Naive thymus-derived CD4-positive, alpha-beta T cell (primary cell): ENCODE data around the gene GGCT. TPM values are rescaled to one million over a fixed set of nuclear protein-coding genes. Genes with fewer than 3 reads are reported as not detected.

Source experiments
- ATAC-seq: fragments of 150-1000 bp; cut with Tn5 transposase; 2 replicates; pipeline ENCODE4 v1.10.0; 2021; ENCODE audit warnings: mild to moderate bottlenecking, moderate library complexity
- CTCF ChIA-PET: fragments of 350-600 bp; sonication (Branson Sonifier 250); formaldehyde crosslinking; loops from one replicate; lab custom pipeline; 2021; ENCODE audit warnings: antibody characterized with exemption; lab: Charles Lee
- POLR2A ChIA-PET: fragments of 350-600 bp; sonication (Branson Sonifier 250); formaldehyde crosslinking; loops from one replicate; lab custom pipeline; 2021; ENCODE audit warnings: antibody characterized with exemption, inconsistent platforms; lab: Charles Lee
- DNase-seq, 9 donors: peaks; one replicate each; pipeline versions ENCODE4 v3.0.0 to v3.0.0-alpha.2; 2020 to 2022; ENCODE audit warnings: mixed read lengths in 1 of 9
- H3K27ac ChIP-seq: one replicate; pipeline ENCODE4 v1.7.0; 2013; ENCODE audit warnings: mild to moderate bottlenecking, low read depth, low read length, moderate library complexity
- H3K27me3 ChIP-seq, 2 donors: one replicate each; pipeline ENCODE4 v1.7.0; 2013; ENCODE audit warnings: low read length in 2 of 2, mild to moderate bottlenecking in 2 of 2, moderate library complexity in 2 of 2; ENCODE audit not compliant: control insufficient read depth in 2 of 2, insufficient read depth in 2 of 2
- H3K36me3 ChIP-seq, 3 experiments: 1 replicate in 2 of 3; 2 replicates in 1 of 3; pipeline ENCODE4 v1.7.0; 2013; ENCODE audit warnings: low read length in 3 of 3, mild to moderate bottlenecking in 3 of 3, moderate library complexity in 1 of 3; ENCODE audit not compliant: insufficient read depth in 3 of 3, control insufficient read depth in 2 of 3
- H3K4me1 ChIP-seq, 2 donors: one replicate each; pipeline ENCODE4 v1.7.0; 2013; ENCODE audit warnings: low read length in 2 of 2, mild to moderate bottlenecking in 2 of 2, moderate library complexity in 1 of 2; ENCODE audit not compliant: control insufficient read depth in 2 of 2, insufficient read depth in 2 of 2
- H3K4me3 ChIP-seq: 2 replicates; pipeline ENCODE4 v1.7.0; 2013; ENCODE audit warnings: mild to moderate bottlenecking, low read length
- H3K9me3 ChIP-seq, 3 experiments: 1 replicate in 2 of 3; 2 replicates in 1 of 3; pipeline ENCODE4 v1.7.0; 2013; ENCODE audit warnings: low read length in 3 of 3; ENCODE audit not compliant: control insufficient read depth in 2 of 3
- H3K27ac Mint-ChIP-seq, 9 donors: one replicate each; pipeline ENCODE4 v1.8.0; 2020 to 2022; ENCODE audit warnings: mixed read lengths in 9 of 9, mild to moderate bottlenecking in 8 of 9, moderate library complexity in 5 of 9, inconsistent platforms in 2 of 9
- H3K27me3 Mint-ChIP-seq, 5 donors: one replicate each; pipeline ENCODE4 v1.8.0; 2021 to 2022; ENCODE audit warnings: mixed read lengths in 5 of 5, mild to moderate bottlenecking in 1 of 5
- H3K36me3 Mint-ChIP-seq, 5 donors: one replicate each; pipeline ENCODE4 v1.8.0; 2020 to 2022; ENCODE audit warnings: mixed read lengths in 5 of 5, mild to moderate bottlenecking in 3 of 5, inconsistent platforms in 1 of 5
- H3K4me1 Mint-ChIP-seq, 7 donors: one replicate each; pipeline ENCODE4 v1.8.0; 2020 to 2022; ENCODE audit warnings: mixed read lengths in 7 of 7, mild to moderate bottlenecking in 3 of 7, inconsistent platforms in 1 of 7
- H3K4me3 Mint-ChIP-seq, 10 donors: one replicate each; pipeline ENCODE4 v1.8.0; 2020 to 2022; ENCODE audit warnings: mild to moderate bottlenecking in 10 of 10, mixed read lengths in 10 of 10, moderate library complexity in 6 of 10, inconsistent platforms in 2 of 10
- H3K9me3 Mint-ChIP-seq, 11 donors: one replicate each; pipeline ENCODE4 v1.8.0; 2020 to 2022; ENCODE audit warnings: mixed read lengths in 11 of 11, mild to moderate bottlenecking in 4 of 11, inconsistent platforms in 1 of 11, moderate library complexity in 1 of 11
- intact Hi-C, 2 donors: fragments of 100-400 bp; cut with micrococcal nuclease; formaldehyde crosslinking; loops; one replicate each; pipeline ENCODE4 v1.15.1; 2023
- polyA plus RNA-seq, 2 donors: library from polyadenylated mRNA; unstranded; fragments of 300-500 nt; fragmentation: Illumina TruSeq; gene quantifications; one replicate each; pipeline ENCODE4 v1.2.3, GENCODE V29; 2021
- total RNA-seq, 6 experiments: library from RNA in 5 of 6; stranded (reverse) in 5 of 6; gene quantifications; 1 replicate in 5 of 6; 2 replicates in 1 of 6; pipeline ENCODE4 v1.2.3 and lab custom pipeline; 2021 to 2026

GGCT gene
- total and polyA plus RNA-seq, 7 experiments from 2014 or later: 9.5 to 39.2 (median 11.4) TPM

- Mint-ChIP-seq H3K27ac (peak overlapping the region; percentile 87 to 99 (median 91)), H3K27me3 (no peaks in the 10 kb centered on the region), H3K4me3 (peak overlapping the region; percentile 90 to 96 (median 95)), H3K9me3 (peaks cover 0 to 5% (median 0%) of the 10 kb centered on the region in 11 donors), H3K36me3 (peaks cover 0 to 17% (median 5%) of the 10 kb centered on the region in 5 donors), H3K4me1 (peaks cover 19 to 45% (median 43%) of the 10 kb centered on the region in 7 donors)
- Histone ChIP-seq H3K36me3 (peaks cover 0 to 6% (median 0%) of the 10 kb centered on the region in 3 experiments), H3K4me3 (peak overlapping the region; percentile 91), H3K9me3 (no peaks in the 10 kb centered on the region), H3K4me1 (peaks cover 12% of the 10 kb centered on the region in 2 donors), H3K27me3 (no peaks in the 10 kb centered on the region), H3K27ac (peak overlapping the region; percentile 72)
- intact Hi-C loops: loop anchor here (1.0 to 10.0 kb wide), 6 partner anchors 26 to 479 kb away; partner anchors contain the start of genes MTURN (in 2 of the 2), FKBP14 (in 1 of the 2), MINDY4 (in 1 of the 2) and ZNRF2 (in 1 of the 2)
- CTCF ChIA-PET: no interaction called here
- POLR2A ChIA-PET: interaction anchor here (0.7 kb wide), 2 partner anchors 31 to 89 kb away, joined by 3 read pairs; no protein-coding TSS in a partner anchor
- DNase-seq (no peak), ATAC-seq (peak; percentile 6)
Observed at GRCh38 chr7:30505174-30505697, 607 bp upstream of the GGCT start.

- peak overlapping the region; percentile 91 for H3K4me3 ChIP-seq
- H3K27me3 ChIP-seq: no peaks in the 10 kb centered on the region
- DNase-seq (no peak), ATAC-seq (no peak)
- Mint-ChIP-seq H3K27me3 (no peaks in the 10 kb centered on the region), H3K27ac (peak overlapping the region; percentile 63 to 91 (median 87)), H3K4me3 (peak overlapping the region; percentile 90 to 96 (median 95)), H3K9me3 (peaks cover 0 to 5% (median 0%) of the 10 kb centered on the region in 11 donors), H3K36me3 (peaks cover 0 to 24% (median 15%) of the 10 kb centered on the region in 5 donors), H3K4me1 (peaks cover 19 to 51% (median 44%) of the 10 kb centered on the region in 7 donors)
- POLR2A ChIA-PET: interaction anchor here (0.8 to 1.7 kb wide), 3 partner anchors 25 to 224 kb away, joined by 3 to 5 read pairs (median 3); partner anchors contain the start of gene NOD1
- peaks cover 12% of the 10 kb centered on the region in 2 donors for H3K4me1 ChIP-seq
- H3K36me3 ChIP-seq: peaks cover 0 to 6% (median 0%) of the 10 kb centered on the region in 3 experiments
- intact Hi-C loops: loop anchor here (1.0 to 10.0 kb wide), 10 partner anchors 25 to 475 kb away; partner anchors contain the start of genes GARS1 (in 2 of the 2), MTURN (in 2 of the 2), MINDY4 (in 1 of the 2) and NOD1 (in 1 of the 2)
- peak overlapping the region; percentile 72 for H3K27ac ChIP-seq
- CTCF ChIA-PET: interaction anchor here (0.6 kb wide), 1 partner anchor 234 kb away, joined by 4 read pairs; no protein-coding TSS in a partner anchor
- H3K9me3 ChIP-seq: no peaks in the 10 kb centered on the region
Observed at GRCh38 chr7:30503274-30504212, 1.1 kb downstream of the GGCT start.

- H3K4me1 Mint-ChIP-seq: peaks cover 19 to 51% (median 44%) of the 10 kb centered on the region in 7 donors
- ChIA-PET CTCF (no interaction called here), POLR2A (interaction anchor here (0.8 to 1.7 kb wide), 2 partner anchors 24 to 133 kb away, joined by 3 to 5 read pairs; partner anchors contain the start of gene NOD1)
- ATAC-seq (no peak), DNase-seq (no peak)
- H3K36me3 Mint-ChIP-seq: peaks cover 0 to 21% (median 15%) of the 10 kb centered on the region in 5 donors
- H3K4me3 Mint-ChIP-seq: peak overlapping the region; percentile 0 to 96 (median 94)
- no peaks in the 10 kb centered on the region for H3K9me3 ChIP-seq
- peaks cover 12% of the 10 kb centered on the region in 2 donors for H3K4me1 ChIP-seq
- no peaks in the 10 kb centered on the region for H3K27me3 ChIP-seq
- no peak overlapping the region for H3K4me3 ChIP-seq
- H3K36me3 ChIP-seq: peaks cover 0 to 6% (median 0%) of the 10 kb centered on the region in 3 experiments
- H3K9me3 Mint-ChIP-seq: peaks cover 0 to 2% (median 0%) of the 10 kb centered on the region in 11 donors
- peak overlapping the region in 3 of 9 donors; percentile 11 to 91 (median 87) for H3K27ac Mint-ChIP-seq
- H3K27me3 Mint-ChIP-seq: no peaks in the 10 kb centered on the region
- no peak overlapping the region for H3K27ac ChIP-seq
- intact Hi-C loops: loop anchor here in 1 of 2 donors (10.0 kb wide), 1 partner anchor 368 kb away; the partner anchor contains the start of gene MTURN
Observed at GRCh38 chr7:30502470-30503251, 2.0 kb downstream of the GGCT start.

GRCh38 chr7:30501264-30501663 lies 3.4 kb downstream of the GGCT start:
- Histone ChIP-seq H3K4me1 (peaks cover 12% of the 10 kb centered on the region in 2 donors), H3K4me3 (no peak overlapping the region), H3K27me3 (no peaks in the 10 kb centered on the region), H3K36me3 (peaks cover 0 to 6% (median 0%) of the 10 kb centered on the region in 3 experiments), H3K9me3 (no peaks in the 10 kb centered on the region), H3K27ac (no peak overlapping the region)
- intact Hi-C loops: loop anchor here in 1 of 2 donors (10.0 kb wide), 1 partner anchor 366 kb away; the partner anchor contains the start of gene MTURN
- Mint-ChIP-seq H3K4me3 (no peak overlapping the region), H3K27me3 (no peaks in the 10 kb centered on the region), H3K27ac (no peak overlapping the region), H3K9me3 (peaks cover 0 to 3% (median 0%) of the 10 kb centered on the region in 11 donors), H3K36me3 (peaks cover 5 to 28% (median 24%) of the 10 kb centered on the region in 5 donors), H3K4me1 (peaks cover 19 to 51% (median 44%) of the 10 kb centered on the region in 7 donors)
- ChIA-PET CTCF (no interaction called here), POLR2A (interaction anchor here (1.1 kb wide), 1 partner anchor 27 kb away, joined by 3 read pairs; no protein-coding TSS in a partner anchor)
- DNase-seq: no peak
- ATAC-seq: no peak

- Histone ChIP-seq H3K4me3 (no peak overlapping the region), H3K27me3 (no peaks in the 10 kb centered on the region), H3K27ac (no peak overlapping the region), H3K4me1 (no peaks in the 10 kb centered on the region), H3K36me3 (no peaks in the 10 kb centered on the region), H3K9me3 (no peaks in the 10 kb centered on the region)
- no peak overlapping the region for H3K4me3 Mint-ChIP-seq
- H3K4me1 Mint-ChIP-seq: peaks cover 0 to 1% (median 0%) of the 10 kb centered on the region in 7 donors
- peaks cover 0 to 30% (median 14%) of the 10 kb centered on the region in 11 donors for H3K9me3 Mint-ChIP-seq
- H3K27me3 Mint-ChIP-seq: peaks cover 0 to 33% (median 0%) of the 10 kb centered on the region in 5 donors
- no peak for ATAC-seq
- H3K36me3 Mint-ChIP-seq: peaks cover 5 to 29% (median 25%) of the 10 kb centered on the region in 5 donors
- intact Hi-C loops: no loop called here
- CTCF ChIA-PET: no interaction called here
- no peak overlapping the region for H3K27ac Mint-ChIP-seq
- DNase-seq: no peak
- POLR2A ChIA-PET: no interaction called here
Observed at GRCh38 chr7:30493228-30493627, 11.4 kb downstream of the GGCT start.
